ENCODE data around the gene ZDHHC12. TPM values are rescaled to one million over a fixed set of nuclear protein-coding genes. Genes with fewer than 3 reads are reported as not detected.

ZDHHC12 gene
- total and polyA plus RNA-seq, 3 experiments from 2014 or later, result 67.3 to 82.0 (median 76.1) TPM

DNA sequence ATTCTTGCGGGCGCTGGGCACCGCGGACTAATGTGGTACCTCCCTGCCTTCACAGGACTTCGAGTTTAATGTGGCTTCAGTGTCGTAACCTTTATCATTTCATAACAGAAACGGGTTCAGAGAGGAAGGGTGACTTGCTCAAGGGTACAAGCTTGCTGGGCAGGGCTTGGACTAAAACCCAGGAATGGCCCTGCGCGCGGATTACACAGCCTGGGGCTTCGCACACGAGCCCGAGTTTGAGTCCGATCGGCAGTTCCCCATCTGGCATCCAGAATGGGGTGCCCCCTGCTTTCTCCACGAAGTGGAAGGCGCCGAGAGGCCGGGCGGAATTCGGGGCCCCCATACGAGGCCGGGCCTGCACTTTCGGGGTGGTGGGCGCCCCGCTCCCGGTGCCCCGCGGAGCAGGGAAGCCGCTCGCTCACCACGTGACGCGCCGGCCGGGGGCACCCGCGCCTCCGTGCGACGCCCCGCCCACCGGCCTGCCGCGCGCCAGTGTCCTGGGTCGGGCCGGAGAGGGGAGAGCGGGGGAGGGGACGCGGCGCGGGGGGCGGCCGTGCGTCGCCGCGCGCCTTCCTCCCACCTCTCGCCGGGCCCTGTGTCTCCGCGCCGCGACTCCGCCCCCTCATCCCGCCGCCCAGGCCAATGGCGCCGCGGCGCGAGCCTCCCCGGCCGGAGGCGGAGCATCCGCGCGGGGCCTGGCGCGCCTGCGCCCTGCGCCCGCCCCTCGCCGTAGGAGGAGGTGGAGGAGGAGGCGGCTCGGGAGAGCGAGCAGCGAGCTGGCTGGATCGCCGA lies 35.2 kb downstream of the ZDHHC12 start, which contains the start of gene SET:
Gene SET (plus strand): TSS at position 722 of the 792 bp plus-strand sequence. CDS start 361 bp downstream, outside the sequence.
- Histone ChIP-seq H3K36me3 (ENCODE audit: insufficient read depth, low read length) (peaks cover 27% of the 10 kb centered on the region), H3K4me1 (ENCODE audit: insufficient read depth, low read length) (peaks cover 54% of the 10 kb centered on the region), H3K9me3 (ENCODE audit: low read length) (no peaks in the 10 kb centered on the region), H3K27ac (ENCODE audit: low read depth, low read length) (peak within 1 kb of the TSS; percentile 88), H3K27me3 (ENCODE audit: insufficient read depth, low read length, poor library complexity, severe bottlenecking) (no peaks in the 10 kb centered on the region), H3K4me3 (ENCODE audit: low read length) (peak within 1 kb of the TSS; percentile 88)
- Mint-ChIP-seq H3K4me1 (peaks cover 54 to 71% (median 66%) of the 10 kb centered on the region in 3 donors), H3K4me3 (peak within 1 kb of the TSS; percentile 85 to 94 (median 90)), H3K27ac (peak within 1 kb of the TSS; percentile 92 to 98 (median 95)), H3K36me3 (peaks cover 9 to 39% (median 13%) of the 10 kb centered on the region in 3 donors), H3K27me3 (no peaks in the 10 kb centered on the region), H3K9me3 (no peaks in the 10 kb centered on the region)
- peak; percentile 88 to 94 (median 93) for DNase-seq
- ChIA-PET POLR2A (interaction anchor here (0.5 to 1.3 kb wide), 10 partner anchors 12 to 345 kb away, joined by 3 to 8 read pairs (median 4); partner anchors contain the start of genes ENDOG, PKN3, SH3GLB2 and ZDHHC12), CTCF (interaction anchor here (0.9 to 1.1 kb wide), 3 partner anchors 13 to 36 kb away, joined by 3 to 5 read pairs (median 3); partner anchors contain the start of gene PKN3)

DNA sequence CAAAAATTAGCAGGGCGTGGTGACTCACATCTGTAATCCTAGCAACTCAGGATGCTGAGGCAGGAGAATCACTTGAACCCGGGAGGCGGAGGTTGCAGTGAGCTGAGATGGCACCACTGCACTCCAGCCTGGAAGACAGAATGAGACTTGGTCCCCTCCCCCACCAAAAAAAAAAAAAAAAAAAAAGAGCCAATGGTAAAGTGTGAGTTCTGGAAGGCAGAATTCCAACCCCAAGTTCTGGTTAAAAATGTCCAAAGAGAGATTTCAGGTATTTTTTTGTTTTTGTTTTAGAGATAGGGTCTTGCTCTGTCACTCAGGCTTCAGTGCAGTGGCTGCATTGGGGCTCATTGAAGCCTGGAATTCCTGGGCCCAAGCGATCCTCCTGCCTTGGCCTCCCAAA lies 36.5 kb downstream of the ZDHHC12 start:
- POLR2A ChIA-PET, result no interaction called here
- Histone ChIP-seq H3K36me3 (ENCODE audit: insufficient read depth, low read length) (peaks cover 14% of the 10 kb centered on the region), H3K4me1 (ENCODE audit: insufficient read depth, low read length) (peaks cover 63% of the 10 kb centered on the region), H3K4me3 (ENCODE audit: low read length) (no peak overlapping the region), H3K27ac (ENCODE audit: low read depth, low read length) (no peak overlapping the region), H3K9me3 (ENCODE audit: low read length) (no peaks in the 10 kb centered on the region), H3K27me3 (ENCODE audit: insufficient read depth, low read length, poor library complexity, severe bottlenecking) (no peaks in the 10 kb centered on the region)
- Mint-ChIP-seq H3K27ac (peak overlapping the region in 6 of 8 donors; percentile 19 to 99 (median 94)), H3K4me1 (peaks cover 56 to 75% (median 67%) of the 10 kb centered on the region in 3 donors), H3K27me3 (no peaks in the 10 kb centered on the region), H3K36me3 (peaks cover 7 to 26% (median 8%) of the 10 kb centered on the region in 3 donors), H3K4me3 (peak overlapping the region in 5 of 7 donors; percentile 85 to 95 (median 90)), H3K9me3 (no peaks in the 10 kb centered on the region)
- DNase-seq, result no peak
- CTCF ChIA-PET, result interaction anchor here (1.1 kb wide), 1 partner anchor 15 kb away, joined by 5 read pairs; the partner anchor contains the start of gene PKN3

DNA sequence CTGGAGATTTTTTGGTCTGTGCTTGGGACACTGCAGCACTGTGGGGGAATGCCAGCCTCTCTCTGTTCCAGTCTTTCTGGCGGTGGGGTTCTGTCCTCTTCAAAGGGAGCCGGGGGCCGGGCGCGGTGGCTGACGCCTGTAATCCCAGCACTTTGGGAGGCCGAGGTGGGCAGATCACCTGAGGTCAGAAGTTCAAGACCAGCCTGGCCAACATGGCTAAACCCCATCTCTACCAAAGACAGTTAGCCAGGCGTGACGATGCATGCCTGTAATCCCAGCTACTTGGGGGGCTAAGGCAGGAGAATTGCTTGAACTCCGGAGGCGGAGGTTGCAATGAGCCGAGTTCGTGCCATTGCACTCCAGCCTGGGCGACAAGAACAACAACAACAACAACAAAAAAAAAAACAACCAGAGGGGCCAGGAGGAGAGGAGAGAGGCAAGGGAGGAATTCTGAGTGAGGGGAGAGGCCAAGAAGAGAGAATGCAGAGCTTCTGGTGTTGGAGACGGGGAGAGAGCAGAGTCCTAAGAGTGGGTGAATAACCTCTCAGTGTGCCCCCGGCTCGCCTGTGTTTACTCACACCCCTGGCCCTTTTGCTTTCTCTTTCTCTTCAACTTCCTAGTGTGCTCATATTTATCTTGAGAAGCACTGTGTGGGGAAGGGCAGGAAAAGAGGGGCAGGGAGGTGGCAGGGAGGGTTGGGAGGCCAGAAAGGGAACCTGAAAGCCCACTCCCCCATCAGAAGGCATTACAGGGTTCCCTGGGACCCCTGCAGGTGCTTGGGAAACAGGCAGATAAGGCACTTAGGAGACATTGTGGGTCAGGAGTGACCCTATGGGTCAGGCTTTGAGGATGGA lies 38.1 kb downstream of the ZDHHC12 start:
- peak overlapping the region; percentile 93 to 99 (median 96) for H3K27ac Mint-ChIP-seq
- POLR2A ChIA-PET, result no interaction called here
- Histone ChIP-seq H3K4me3 (ENCODE audit: low read length) (peak overlapping the region; percentile 81), H3K36me3 (ENCODE audit: insufficient read depth, low read length) (no peaks in the 10 kb centered on the region), H3K27me3 (ENCODE audit: insufficient read depth, low read length, poor library complexity, severe bottlenecking) (no peaks in the 10 kb centered on the region), H3K27ac (ENCODE audit: low read depth, low read length) (peak overlapping the region; percentile 74), H3K9me3 (ENCODE audit: low read length) (no peaks in the 10 kb centered on the region), H3K4me1 (ENCODE audit: insufficient read depth, low read length) (peaks cover 55% of the 10 kb centered on the region)
- H3K27me3 Mint-ChIP-seq, result no peaks in the 10 kb centered on the region
- DNase-seq, result peak; percentile 18 to 62 (median 36)
- CTCF ChIA-PET, result interaction anchor here (0.8 to 1.3 kb wide), 2 partner anchors 9 to 40 kb away, joined by 3 read pairs; no protein-coding TSS in a partner anchor
- peak overlapping the region; percentile 92 to 98 (median 95) for H3K4me3 Mint-ChIP-seq
- peaks cover 47 to 67% (median 59%) of the 10 kb centered on the region in 3 donors for H3K4me1 Mint-ChIP-seq
- H3K9me3 Mint-ChIP-seq, result no peaks in the 10 kb centered on the region
- peaks cover 0 to 15% (median 0%) of the 10 kb centered on the region in 3 donors for H3K36me3 Mint-ChIP-seq

DNA sequence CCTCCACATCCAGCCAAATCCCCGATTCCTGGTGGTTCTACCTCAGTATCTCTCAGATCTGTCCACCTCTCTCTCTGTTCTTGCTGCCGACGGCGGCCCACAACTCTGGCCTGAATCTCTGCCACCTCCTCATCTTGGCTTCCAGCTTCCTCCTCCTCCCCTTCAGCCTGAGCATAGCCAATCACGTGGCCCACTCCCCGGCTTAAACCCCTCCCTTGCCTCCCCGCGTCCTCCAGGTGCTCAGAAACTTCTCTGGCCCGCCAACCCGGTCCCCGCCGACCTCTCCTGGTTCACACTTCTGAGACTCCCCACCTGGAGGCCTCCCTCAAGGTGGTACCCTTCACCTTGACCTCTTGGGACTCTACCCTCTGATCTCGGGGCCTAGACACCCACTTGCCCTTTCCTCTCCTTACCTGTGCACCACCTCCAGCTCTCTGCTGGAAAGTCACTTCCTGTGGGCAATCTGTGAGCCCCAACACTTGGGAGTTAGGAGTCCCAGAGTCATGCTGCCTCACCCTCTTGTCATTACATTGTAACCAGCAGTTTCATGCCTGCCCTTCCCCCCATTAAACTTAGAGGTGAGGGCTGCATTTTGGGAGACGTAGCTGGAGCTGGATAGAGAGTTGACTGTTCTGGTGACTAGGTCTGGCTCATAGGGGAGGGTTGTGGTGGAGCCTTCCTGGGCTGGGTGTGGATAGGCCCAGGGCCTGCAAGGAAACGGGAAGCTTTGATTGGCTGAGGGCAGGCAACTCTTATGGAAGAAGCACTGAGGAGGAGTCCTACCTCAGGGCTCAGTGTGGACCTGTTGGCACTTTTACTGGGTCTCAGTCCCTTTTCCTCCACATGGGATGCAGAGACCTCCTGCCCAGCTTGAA lies 39.4 kb downstream of the ZDHHC12 start:
- no peaks in the 10 kb centered on the region for H3K9me3 Mint-ChIP-seq
- H3K27me3 Mint-ChIP-seq, result no peaks in the 10 kb centered on the region
- H3K4me1 Mint-ChIP-seq, result peaks cover 42 to 60% (median 53%) of the 10 kb centered on the region in 3 donors
- peak overlapping the region; percentile 93 to 99 (median 96) for H3K27ac Mint-ChIP-seq
- H3K4me3 Mint-ChIP-seq, result peak overlapping the region; percentile 92 to 98 (median 95)
- ChIA-PET CTCF (interaction anchor here (0.8 to 1.3 kb wide), 5 partner anchors 8 to 38 kb away, joined by 3 to 6 read pairs (median 3); partner anchors contain the start of gene PKN3), POLR2A (interaction anchor here (0.5 to 1.3 kb wide), 6 partner anchors 9 to 86 kb away, joined by 3 to 6 read pairs (median 4); partner anchors contain the start of gene ZDHHC12)
- Histone ChIP-seq H3K27me3 (ENCODE audit: insufficient read depth, low read length, poor library complexity, severe bottlenecking) (no peaks in the 10 kb centered on the region), H3K4me1 (ENCODE audit: insufficient read depth, low read length) (peaks cover 52% of the 10 kb centered on the region), H3K4me3 (ENCODE audit: low read length) (peak overlapping the region; percentile 81), H3K9me3 (ENCODE audit: low read length) (no peaks in the 10 kb centered on the region), H3K36me3 (ENCODE audit: insufficient read depth, low read length) (no peaks in the 10 kb centered on the region), H3K27ac (ENCODE audit: low read depth, low read length) (peak overlapping the region; percentile 8)
- peak; percentile 65 to 82 (median 69) for DNase-seq
- peaks cover 0 to 9% (median 0%) of the 10 kb centered on the region in 3 donors for H3K36me3 Mint-ChIP-seq

DNA sequence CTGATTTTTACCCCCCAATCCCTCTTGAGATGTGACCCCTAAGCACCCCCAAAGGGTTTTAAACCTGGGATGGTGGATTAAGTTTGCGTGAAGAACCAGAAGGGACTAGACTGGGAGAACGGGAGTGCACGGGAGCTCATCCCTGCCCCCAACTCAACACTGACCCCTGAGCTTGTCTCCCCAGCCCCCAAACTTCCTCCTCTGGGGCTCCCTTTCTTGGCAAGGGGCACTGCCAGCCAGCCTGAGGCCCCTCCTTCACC lies 39.9 kb downstream of the ZDHHC12 start:
- Histone ChIP-seq H3K4me3 (ENCODE audit: low read length) (peak overlapping the region; percentile 81), H3K27ac (ENCODE audit: low read depth, low read length) (peak overlapping the region; percentile 8), H3K27me3 (ENCODE audit: insufficient read depth, low read length, poor library complexity, severe bottlenecking) (no peaks in the 10 kb centered on the region), H3K4me1 (ENCODE audit: insufficient read depth, low read length) (peaks cover 52% of the 10 kb centered on the region), H3K9me3 (ENCODE audit: low read length) (no peaks in the 10 kb centered on the region), H3K36me3 (ENCODE audit: insufficient read depth, low read length) (no peaks in the 10 kb centered on the region)
- Mint-ChIP-seq H3K27me3 (no peaks in the 10 kb centered on the region), H3K36me3 (peaks cover 0 to 9% (median 0%) of the 10 kb centered on the region in 3 donors), H3K9me3 (no peaks in the 10 kb centered on the region), H3K27ac (peak overlapping the region; percentile 93 to 99 (median 96)), H3K4me3 (peak overlapping the region; percentile 92 to 98 (median 95)), H3K4me1 (peaks cover 42 to 60% (median 53%) of the 10 kb centered on the region in 3 donors)
- ChIA-PET CTCF (interaction anchor here (0.8 to 1.2 kb wide), 3 partner anchors 18 to 26 kb away, joined by 3 to 6 read pairs (median 3); partner anchors contain the start of gene PKN3), POLR2A (interaction anchor here (0.5 to 1.3 kb wide), 6 partner anchors 9 to 87 kb away, joined by 3 to 6 read pairs (median 4); partner anchors contain the start of gene ZDHHC12)
- DNase-seq, result no peak

DNA sequence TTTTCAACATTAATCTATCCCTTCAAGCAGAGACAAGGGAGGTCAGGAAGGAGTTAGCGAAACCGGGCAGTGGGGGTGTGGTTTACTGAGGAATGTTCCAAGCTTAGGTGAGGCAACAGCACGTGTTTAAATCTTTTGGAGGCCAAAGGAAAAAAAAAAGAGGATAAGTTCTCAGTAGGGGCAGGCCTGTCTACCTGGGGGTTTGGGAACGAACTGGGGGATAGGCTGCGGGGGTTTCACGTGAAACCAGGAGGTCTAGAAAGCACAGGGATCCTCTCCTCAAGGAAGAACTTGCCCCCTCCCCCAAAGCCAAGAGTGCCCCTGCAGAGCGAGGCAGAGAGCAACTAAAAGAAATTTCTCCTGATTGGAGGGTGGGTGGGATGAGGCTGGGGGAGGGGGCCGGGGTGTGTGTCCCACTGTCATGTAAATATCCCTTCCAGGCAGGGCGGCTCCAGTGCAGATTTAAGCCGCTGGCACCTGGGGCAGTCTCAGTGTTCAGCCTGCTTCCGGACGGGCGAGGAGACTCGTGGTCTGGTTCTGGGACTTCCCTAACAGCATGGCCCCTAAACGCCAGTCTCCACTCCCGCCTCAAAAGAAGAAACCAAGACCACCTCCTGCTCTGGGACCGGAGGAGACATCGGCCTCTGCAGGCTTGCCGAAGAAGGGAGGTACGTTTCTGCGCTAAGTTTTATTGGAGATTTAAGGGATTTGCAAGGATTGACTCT lies 40.4 kb downstream of the ZDHHC12 start:
- Mint-ChIP-seq H3K27me3 (no peaks in the 10 kb centered on the region), H3K36me3 (peaks cover 0 to 9% (median 0%) of the 10 kb centered on the region in 3 donors), H3K4me3 (peak overlapping the region; percentile 92 to 98 (median 95)), H3K27ac (peak overlapping the region; percentile 93 to 99 (median 96)), H3K4me1 (peaks cover 42 to 60% (median 53%) of the 10 kb centered on the region in 3 donors), H3K9me3 (no peaks in the 10 kb centered on the region)
- H3K4me3 ChIP-seq (ENCODE audit: low read length), result peak overlapping the region; percentile 81
- H3K9me3 ChIP-seq (ENCODE audit: low read length), result no peaks in the 10 kb centered on the region
- H3K27ac ChIP-seq (ENCODE audit: low read depth, low read length), result peak overlapping the region; percentile 8
- POLR2A ChIA-PET, result interaction anchor here (0.6 to 1.3 kb wide), 6 partner anchors 10 to 346 kb away, joined by 3 to 5 read pairs (median 4); partner anchors contain the start of gene ZDHHC12
- H3K4me1 ChIP-seq (ENCODE audit: insufficient read depth, low read length), result peaks cover 51% of the 10 kb centered on the region
- CTCF ChIA-PET, result interaction anchor here (1.2 kb wide), 1 partner anchor 19 kb away, joined by 3 read pairs; the partner anchor contains the start of gene PKN3
- no peaks in the 10 kb centered on the region for H3K36me3 ChIP-seq (ENCODE audit: insufficient read depth, low read length)
- no peaks in the 10 kb centered on the region for H3K27me3 ChIP-seq (ENCODE audit: insufficient read depth, low read length, poor library complexity, severe bottlenecking)
- peak in 4 of 5 donors; percentile 12 to 27 (median 17) for DNase-seq
